Gastroesophageal sphincter (tissue), 3 donors: ENCODE results near the gene MRPL14.

Experiments
- EP300 ChIP-seq: sonication (generic); formaldehyde crosslinking; IDR thresholded peaks from one replicate; pipeline ENCODE4 v1.6.1; 2017; ENCODE audit warnings: antibody characterized with exemption, mild to moderate bottlenecking
- POLR2A ChIP-seq, 2 donors: fragments of 450-650 bp; IDR thresholded peaks; one replicate each; pipeline ENCODE4 v1.6.1; 2017; ENCODE audit warnings: antibody characterized with exemption in 2 of 2, mild to moderate bottlenecking in 2 of 2, moderate library complexity in 1 of 2
- POLR2AphosphoS5 ChIP-seq: sonication (generic); formaldehyde crosslinking; IDR thresholded peaks from one replicate; pipeline ENCODE4 v1.6.1; 2017; ENCODE audit warnings: antibody characterized with exemption
- TF ChIP-seq, protein P1 (sequence below), 4 experiments: fragments of 200-600 bp in 2 of 4; fragments of 450-650 bp in 2 of 4; sonication (generic) in 1 of 4; IDR thresholded peaks; one replicate each; pipeline ENCODE4 v1.5.1; 2017 to 2019; ENCODE audit warnings: antibody characterized with exemption in 4 of 4, mild to moderate bottlenecking in 2 of 4, moderate library complexity in 2 of 4

DNA sequence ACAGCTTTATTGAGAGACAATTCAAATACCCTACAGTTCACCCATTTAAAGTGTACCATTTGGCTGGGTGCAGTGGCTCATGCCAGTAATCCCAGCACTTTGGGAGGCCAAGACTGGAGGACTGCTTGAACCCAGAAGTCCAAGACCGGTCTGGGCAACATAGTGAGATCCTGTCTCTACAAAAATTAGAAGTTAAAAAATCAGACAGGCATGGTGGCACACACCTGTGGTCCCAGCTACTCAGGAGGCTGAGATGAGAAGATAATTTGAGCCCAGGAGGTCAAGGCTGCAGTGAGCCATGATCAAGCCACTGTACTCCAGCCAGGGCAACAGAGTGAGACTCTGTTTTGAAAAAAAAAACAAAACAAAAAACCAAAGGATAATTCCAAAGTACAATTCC lies 40.3 kb upstream of the MRPL14 start:
- TF ChIP-seq, protein P1, sequence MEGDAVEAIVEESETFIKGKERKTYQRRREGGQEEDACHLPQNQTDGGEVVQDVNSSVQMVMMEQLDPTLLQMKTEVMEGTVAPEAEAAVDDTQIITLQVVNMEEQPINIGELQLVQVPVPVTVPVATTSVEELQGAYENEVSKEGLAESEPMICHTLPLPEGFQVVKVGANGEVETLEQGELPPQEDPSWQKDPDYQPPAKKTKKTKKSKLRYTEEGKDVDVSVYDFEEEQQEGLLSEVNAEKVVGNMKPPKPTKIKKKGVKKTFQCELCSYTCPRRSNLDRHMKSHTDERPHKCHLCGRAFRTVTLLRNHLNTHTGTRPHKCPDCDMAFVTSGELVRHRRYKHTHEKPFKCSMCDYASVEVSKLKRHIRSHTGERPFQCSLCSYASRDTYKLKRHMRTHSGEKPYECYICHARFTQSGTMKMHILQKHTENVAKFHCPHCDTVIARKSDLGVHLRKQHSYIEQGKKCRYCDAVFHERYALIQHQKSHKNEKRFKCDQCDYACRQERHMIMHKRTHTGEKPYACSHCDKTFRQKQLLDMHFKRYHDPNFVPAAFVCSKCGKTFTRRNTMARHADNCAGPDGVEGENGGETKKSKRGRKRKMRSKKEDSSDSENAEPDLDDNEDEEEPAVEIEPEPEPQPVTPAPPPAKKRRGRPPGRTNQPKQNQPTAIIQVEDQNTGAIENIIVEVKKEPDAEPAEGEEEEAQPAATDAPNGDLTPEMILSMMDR (IDR thresholded peaks at IDR 0.05), result no peak
- TF ChIP-seq EP300 (no peak), POLR2A (IDR thresholded peaks at IDR 0.05) (no peak), POLR2AphosphoS5 (no peak)
